ENCODE results near the gene AMELY. TPM values are rescaled to one million over a fixed set of nuclear protein-coding genes. Genes with fewer than 3 reads are reported as not detected.
A peak's percentile ranks its signal among the peaks of the same experiment; 100 is the strongest.
"Not testable (repeated sequence)": the region's sequence is repeated elsewhere in the genome, so short reads cannot be mapped to it uniquely, and the experiment has no call there.

Gene AMELY
- total and polyA plus RNA-seq, 12 donors: not detected

DNA sequence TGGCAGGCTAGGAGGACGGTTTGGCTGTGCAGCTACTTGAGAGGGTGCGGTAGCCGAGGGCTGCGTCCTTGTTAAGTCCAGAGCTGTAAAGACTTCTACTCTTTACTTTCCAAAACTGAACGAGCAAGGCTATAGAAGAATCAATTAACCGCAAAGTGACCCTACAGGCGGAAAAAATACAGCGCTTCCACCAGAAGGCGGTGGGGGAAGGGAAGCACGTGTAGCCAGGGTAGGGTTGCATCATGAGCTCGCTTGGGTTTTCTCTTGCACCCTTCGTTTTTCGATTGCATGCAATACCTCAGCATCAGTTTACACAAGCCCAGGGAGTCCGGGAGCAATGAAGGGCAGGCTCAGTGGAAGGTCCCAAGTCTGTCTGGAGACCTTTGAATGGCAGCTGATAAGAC, 2.4 kb downstream of the AMELY start:
- intact Hi-C loops (cut with DNase I): no loop called here
- WGBS, 4 donors: 1% methylated on average over 14 of the region's 14 CpGs; no CpG with 5 or more reads in 3 of the 4 donors
- TF ChIP-seq POLR2A (IDR thresholded peaks at IDR 0.05): no peak
- TF ChIP-seq, protein P1, sequence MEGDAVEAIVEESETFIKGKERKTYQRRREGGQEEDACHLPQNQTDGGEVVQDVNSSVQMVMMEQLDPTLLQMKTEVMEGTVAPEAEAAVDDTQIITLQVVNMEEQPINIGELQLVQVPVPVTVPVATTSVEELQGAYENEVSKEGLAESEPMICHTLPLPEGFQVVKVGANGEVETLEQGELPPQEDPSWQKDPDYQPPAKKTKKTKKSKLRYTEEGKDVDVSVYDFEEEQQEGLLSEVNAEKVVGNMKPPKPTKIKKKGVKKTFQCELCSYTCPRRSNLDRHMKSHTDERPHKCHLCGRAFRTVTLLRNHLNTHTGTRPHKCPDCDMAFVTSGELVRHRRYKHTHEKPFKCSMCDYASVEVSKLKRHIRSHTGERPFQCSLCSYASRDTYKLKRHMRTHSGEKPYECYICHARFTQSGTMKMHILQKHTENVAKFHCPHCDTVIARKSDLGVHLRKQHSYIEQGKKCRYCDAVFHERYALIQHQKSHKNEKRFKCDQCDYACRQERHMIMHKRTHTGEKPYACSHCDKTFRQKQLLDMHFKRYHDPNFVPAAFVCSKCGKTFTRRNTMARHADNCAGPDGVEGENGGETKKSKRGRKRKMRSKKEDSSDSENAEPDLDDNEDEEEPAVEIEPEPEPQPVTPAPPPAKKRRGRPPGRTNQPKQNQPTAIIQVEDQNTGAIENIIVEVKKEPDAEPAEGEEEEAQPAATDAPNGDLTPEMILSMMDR (IDR thresholded peaks at IDR 0.05): no peak
- no peak overlapping the region for H3K27ac ChIP-seq
- no peaks in the 10 kb centered on the region for H3K27me3 ChIP-seq
- H3K4me3 ChIP-seq: no peak overlapping the region
- H3K9me3 ChIP-seq (replicated peaks in 1 of 3): no peaks in the 10 kb centered on the region
- peak in 1 of 7 donors; percentile 0 for DNase-seq
- H3K4me1 ChIP-seq (replicated peaks in 1 of 2): no peaks in the 10 kb centered on the region
- no peaks in the 10 kb centered on the region for H3K36me3 ChIP-seq (replicated peaks in 1 of 2)

DNA sequence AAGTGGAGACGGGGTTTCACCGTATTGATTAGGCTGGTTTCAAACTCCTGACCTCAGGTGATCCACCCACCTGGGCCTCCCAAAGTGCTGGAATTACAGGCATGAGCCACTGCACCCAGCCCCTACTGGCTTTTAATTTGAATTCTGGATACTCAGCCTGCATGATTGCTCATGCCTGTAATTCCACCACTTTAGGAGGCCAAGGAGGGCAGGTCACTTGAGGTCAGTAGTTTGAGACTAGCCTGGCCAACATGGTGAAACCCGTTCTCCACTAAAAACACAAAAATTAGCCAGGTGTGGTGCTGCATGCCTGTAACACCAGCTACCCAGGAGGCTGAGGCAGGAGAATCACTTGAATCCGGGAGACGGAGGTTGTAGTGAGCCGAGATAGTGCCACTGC, 3.5 kb downstream of the AMELY start:
- H3K27me3 ChIP-seq; DNase-seq; H3K4me3 ChIP-seq; H3K27ac ChIP-seq; H3K9me3 ChIP-seq (replicated peaks in 1 of 3); H3K4me1 ChIP-seq (replicated peaks in 1 of 2); H3K36me3 ChIP-seq (replicated peaks in 1 of 2); intact Hi-C loops (cut with DNase I): not testable (repeated sequence)
- WGBS, 4 donors: 31 to 44% methylated on average over 4 to 6 of the region's 6 CpGs; no CpG with 5 or more reads in 2 of the 4 donors

DNA sequence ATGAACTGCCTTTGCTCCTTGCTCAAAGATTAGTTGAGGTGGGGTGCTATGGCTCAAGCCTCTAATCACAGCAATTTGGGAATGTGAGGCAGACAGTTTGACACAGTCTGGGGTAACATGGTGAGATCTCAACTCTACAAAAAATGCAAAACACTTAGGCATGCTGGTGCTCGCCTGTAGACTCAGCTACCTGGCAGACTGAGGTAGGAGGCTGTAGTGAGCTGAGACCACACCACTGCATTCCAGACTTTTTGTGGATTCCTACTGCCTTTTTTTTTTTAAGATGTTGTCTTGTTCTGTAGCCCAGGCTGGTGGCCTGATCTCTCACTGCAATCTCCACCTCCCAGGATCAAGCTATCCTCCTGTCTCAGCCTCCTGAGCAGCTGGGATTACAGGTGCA, 4.0 kb downstream of the AMELY start:
- WGBS, 4 donors: 43 to 48% methylated on average over 1 of the region's 1 CpG; no CpG with 5 or more reads in 2 of the 4 donors
- Histone ChIP-seq H3K27me3 (no peaks in the 10 kb centered on the region), H3K27ac (no peak overlapping the region), H3K4me1 (replicated peaks in 1 of 2) (no peaks in the 10 kb centered on the region), H3K4me3 (no peak overlapping the region), H3K9me3 (replicated peaks in 1 of 3) (no peaks in the 10 kb centered on the region), H3K36me3 (replicated peaks in 1 of 2) (no peaks in the 10 kb centered on the region)
- intact Hi-C loops (cut with DNase I): no loop called here
- TF ChIP-seq, protein P1 (IDR thresholded peaks at IDR 0.05): no peak
- no peak for TF ChIP-seq POLR2A (IDR thresholded peaks at IDR 0.05)
- DNase-seq: no peak

DNA sequence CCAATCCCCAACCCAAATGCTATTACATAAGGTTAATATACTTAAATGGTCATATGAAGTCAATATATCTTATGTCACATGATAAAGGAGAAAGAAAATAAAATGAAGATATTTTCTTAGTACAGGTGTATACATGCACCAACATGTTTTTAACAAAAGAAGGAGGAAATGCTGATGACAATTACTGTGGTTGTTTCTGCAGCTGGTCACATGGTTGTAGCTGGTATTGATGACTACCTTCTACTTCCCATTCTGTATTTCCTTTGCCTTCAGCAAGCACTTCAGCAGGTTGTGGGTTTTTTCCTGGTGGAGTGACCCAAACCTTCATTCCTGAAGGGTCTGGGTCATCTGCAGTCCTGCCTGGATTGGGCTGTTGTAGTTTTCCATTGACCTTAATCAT, 9.4 kb downstream of the AMELY start:
- H3K9me3 ChIP-seq (replicated peaks in 1 of 3); intact Hi-C loops (cut with DNase I); DNase-seq: not testable (repeated sequence)

DNA sequence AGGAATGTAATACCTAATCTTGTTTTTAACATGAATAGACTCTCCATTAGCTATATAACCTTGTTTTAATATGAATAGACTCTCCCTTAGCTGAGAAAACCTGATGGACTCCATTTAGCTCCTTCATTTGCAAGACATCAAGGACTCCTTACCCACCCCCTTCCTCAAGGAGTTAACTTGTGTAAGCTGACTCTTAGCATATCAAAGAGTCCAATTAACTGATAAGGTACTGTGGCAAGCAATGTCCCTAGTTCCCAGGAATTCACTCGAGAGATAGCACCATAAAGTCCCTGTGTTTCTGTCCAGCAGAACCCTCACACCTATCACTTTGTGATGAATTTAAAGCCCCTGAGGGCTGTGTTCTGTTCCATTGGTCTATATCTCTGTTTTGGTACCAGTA, 16.3 kb downstream of the AMELY start:
- TF ChIP-seq, protein P1 (IDR thresholded peaks at IDR 0.05): no peak
- no peak for TF ChIP-seq POLR2A (IDR thresholded peaks at IDR 0.05)
- 0 to 19% methylated on average over 1 of the region's 1 CpG; no CpG with 5 or more reads in 2 of the 4 donors for WGBS, 4 donors
- intact Hi-C loops (cut with DNase I): no loop called here
- no peak for DNase-seq
- H3K27ac ChIP-seq: no peak overlapping the region
- no peaks in the 10 kb centered on the region for H3K9me3 ChIP-seq (replicated peaks in 1 of 3)
- H3K36me3 ChIP-seq (replicated peaks in 1 of 2): no peaks in the 10 kb centered on the region
- no peaks in the 10 kb centered on the region for H3K4me1 ChIP-seq (replicated peaks in 1 of 2)
- no peak overlapping the region for H3K4me3 ChIP-seq
- no peaks in the 10 kb centered on the region for H3K27me3 ChIP-seq

More for the DNA sequence above, 9.4 kb downstream of the AMELY start:
- not testable (repeated sequence) for H3K27ac ChIP-seq; H3K4me3 ChIP-seq; H3K36me3 ChIP-seq (replicated peaks in 1 of 2); H3K27me3 ChIP-seq; H3K4me1 ChIP-seq (replicated peaks in 1 of 2)

Measured in adrenal gland (tissue), 12 donors.